Natural killer cell treated with Interleukin-12 subunit alpha and Interleukin-12 subunit beta and Interleukin-15 and Interleukin-18, amount 100 ng/mL, for 72 hours (primary cell): ENCODE results near the gene BCL2L11. TPM values are rescaled to one million over a fixed set of nuclear protein-coding genes. Genes with fewer than 3 reads are reported as not detected.

Experiments
- ATAC-seq, 2 donors: fragments of 150-1000 bp; cut with Tn5 transposase in 1 of 2; sonication (Bioruptor Pico), chemical (Tn5 transposase) in 1 of 2; 2 replicates each; pipeline ENCODE4 v1.10.0; 2021
- DNase-seq: peaks from one replicate; pipeline ENCODE4 v3.0.0; 2022; ENCODE audit warnings: low spot score
- H3K27ac Mint-ChIP-seq, 2 donors: 1 replicate in 1 of 2; 2 replicates in 1 of 2; pipeline ENCODE4 v1.8.0; 2022; ENCODE audit warnings: mixed read lengths in 2 of 2, mild to moderate bottlenecking in 1 of 2, moderate library complexity in 1 of 2
- H3K27me3 Mint-ChIP-seq, 2 donors: 1 replicate in 1 of 2; 2 replicates in 1 of 2; pipeline ENCODE4 v1.8.0; 2022; ENCODE audit warnings: mixed read lengths in 2 of 2
- H3K36me3 Mint-ChIP-seq: one replicate; pipeline ENCODE4 v1.8.0; 2022; ENCODE audit warnings: mixed read lengths
- H3K4me1 Mint-ChIP-seq, 2 donors: 1 replicate in 1 of 2; 2 replicates in 1 of 2; pipeline ENCODE4 v1.8.0; 2022; ENCODE audit warnings: low read depth in 2 of 2, mixed read lengths in 2 of 2, mild to moderate bottlenecking in 1 of 2
- H3K4me3 Mint-ChIP-seq: one replicate; pipeline ENCODE4 v1.8.0; 2022; ENCODE audit warnings: mixed read lengths
- H3K9me3 Mint-ChIP-seq: 2 replicates; pipeline ENCODE4 v1.8.0; 2022; ENCODE audit warnings: mixed read lengths
- total RNA-seq, 2 donors: library from RNA; stranded (reverse); gene quantifications; one replicate each; pipeline ENCODE4 v1.2.3, GENCODE V29; 2022

The BCL2L11 gene
- total RNA-seq, 2 donors from 2014 or later, result 19.2 to 26.6 TPM

DNA sequence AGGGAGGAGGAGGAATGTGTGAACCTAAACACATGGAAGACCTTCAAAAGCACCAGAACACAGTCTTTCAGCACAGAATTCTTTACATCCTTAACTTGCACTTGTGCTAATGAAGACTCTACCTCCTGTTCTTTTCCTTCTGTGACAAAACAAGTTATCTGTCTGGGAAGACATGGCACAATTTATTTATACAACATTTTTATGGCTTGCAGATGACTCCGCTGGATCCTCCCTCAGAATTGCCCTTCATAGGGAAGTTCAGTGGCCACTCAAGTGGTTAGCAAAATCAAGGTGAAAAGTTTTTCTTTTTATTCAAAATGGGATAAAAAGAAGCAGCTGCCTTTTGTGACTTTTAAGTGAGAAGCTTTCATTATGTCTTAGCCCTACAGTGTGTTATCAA lies 21.4 kb downstream of the BCL2L11 start:
- no peaks in the 10 kb centered on the region for H3K27me3 Mint-ChIP-seq
- H3K27ac Mint-ChIP-seq, result peak overlapping the region in 1 of 2 donors; percentile 28
- no peaks in the 10 kb centered on the region for H3K9me3 Mint-ChIP-seq
- DNase-seq (no peak), ATAC-seq (no peak)
- no peak overlapping the region for H3K4me3 Mint-ChIP-seq
- peaks cover 14% of the 10 kb centered on the region for H3K36me3 Mint-ChIP-seq
- peaks cover 12 to 23% of the 10 kb centered on the region in 2 donors for H3K4me1 Mint-ChIP-seq

DNA sequence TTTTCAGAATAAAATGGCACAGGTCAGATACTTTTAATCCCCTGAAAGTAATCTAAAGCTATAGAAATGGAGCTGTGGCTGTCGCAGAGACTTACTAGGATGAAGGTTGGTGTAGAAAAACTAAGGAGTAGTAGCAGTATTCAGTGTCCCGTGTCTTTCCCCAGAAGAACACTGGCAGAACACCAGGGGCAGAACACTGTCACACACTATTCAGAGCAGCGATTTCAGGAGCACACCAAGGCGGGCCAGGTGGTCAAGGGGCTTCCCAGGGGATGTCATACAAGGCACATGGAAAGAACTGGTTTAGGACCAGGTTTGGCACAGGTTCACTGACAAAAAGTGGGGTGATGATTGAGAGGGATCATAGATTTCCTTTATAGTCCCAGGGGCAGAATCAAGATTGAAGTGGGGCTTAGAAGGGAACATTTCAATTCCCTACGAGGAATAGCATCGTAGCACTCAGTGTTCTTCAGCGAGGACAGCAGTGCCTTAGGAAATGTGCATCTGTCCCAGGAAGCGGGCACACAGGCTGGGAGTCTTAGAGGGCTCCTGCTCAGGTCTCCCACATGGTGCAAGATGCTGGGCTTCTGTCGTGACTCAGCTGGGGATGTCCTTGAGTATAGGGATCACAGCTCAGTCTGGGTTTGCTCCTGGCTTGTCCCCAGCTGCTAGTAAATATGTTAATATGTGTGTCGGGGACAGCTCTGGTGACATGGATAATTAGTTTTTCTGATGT lies 22.6 kb downstream of the BCL2L11 start:
- Mint-ChIP-seq H3K27me3 (no peaks in the 10 kb centered on the region), H3K4me1 (peaks cover 10 to 19% of the 10 kb centered on the region in 2 donors), H3K9me3 (no peaks in the 10 kb centered on the region), H3K4me3 (no peak overlapping the region), H3K36me3 (peaks cover 10% of the 10 kb centered on the region), H3K27ac (peak overlapping the region in 1 of 2 donors; percentile 28)
- DNase-seq (no peak), ATAC-seq (no peak)

DNA sequence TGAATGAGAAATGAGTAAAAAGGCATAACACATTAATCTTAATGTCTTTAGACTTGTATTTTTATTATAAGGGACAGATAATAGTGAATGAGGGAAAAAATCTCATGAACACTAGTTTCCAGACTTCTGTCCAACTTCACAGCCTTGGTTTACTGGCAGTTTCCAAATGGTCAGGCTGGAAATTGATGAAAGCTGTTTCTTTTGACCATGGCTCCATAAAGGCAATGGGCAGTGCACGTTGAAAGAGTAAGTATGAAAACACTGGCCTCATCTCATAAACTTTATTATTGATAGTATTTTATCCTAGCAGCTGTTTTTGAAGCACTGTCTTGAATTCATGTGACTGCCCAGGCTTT lies 23.1 kb downstream of the BCL2L11 start:
- no peak overlapping the region for H3K27ac Mint-ChIP-seq
- DNase-seq (no peak), ATAC-seq (no peak)
- no peak overlapping the region for H3K4me3 Mint-ChIP-seq
- H3K36me3 Mint-ChIP-seq, result peaks cover 10% of the 10 kb centered on the region
- H3K4me1 Mint-ChIP-seq, result peaks cover 10 to 23% of the 10 kb centered on the region in 2 donors
- no peaks in the 10 kb centered on the region for H3K9me3 Mint-ChIP-seq
- no peaks in the 10 kb centered on the region for H3K27me3 Mint-ChIP-seq

DNA sequence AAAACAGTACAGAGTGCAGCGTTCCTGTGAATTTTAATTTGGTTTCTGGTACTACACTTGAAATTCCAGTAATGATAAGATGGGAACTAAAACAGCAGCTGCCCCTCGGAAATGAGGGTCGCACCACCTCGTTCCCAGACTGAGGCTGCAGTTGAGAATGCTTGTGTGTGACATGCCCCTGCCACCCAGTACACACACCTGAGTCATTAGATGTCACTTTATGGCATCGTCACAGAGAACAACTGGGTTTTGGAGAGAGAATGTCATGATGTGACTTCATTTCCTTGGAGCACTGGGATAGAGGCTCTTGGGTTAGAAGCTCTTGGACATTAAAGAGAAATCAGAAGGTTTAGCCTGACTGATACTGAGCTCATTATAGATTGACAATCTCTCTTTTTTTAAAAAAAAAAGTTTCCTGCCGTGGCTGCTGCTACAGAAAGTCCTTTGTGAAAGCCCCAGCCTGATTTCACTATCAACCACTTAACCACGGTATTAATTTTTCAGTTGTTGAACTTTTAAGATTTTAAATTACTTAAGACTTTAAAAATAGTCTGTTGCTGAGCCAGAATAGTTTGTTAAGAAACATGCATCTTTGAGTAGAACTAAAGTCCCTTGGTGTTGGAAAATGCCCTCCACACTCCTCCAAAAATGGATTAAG lies 24.5 kb downstream of the BCL2L11 start:
- ATAC-seq (no peak), DNase-seq (no peak)
- Mint-ChIP-seq H3K27ac (no peak overlapping the region), H3K27me3 (no peaks in the 10 kb centered on the region), H3K4me3 (no peak overlapping the region), H3K36me3 (peaks cover 10% of the 10 kb centered on the region), H3K9me3 (no peaks in the 10 kb centered on the region), H3K4me1 (peaks cover 19 to 34% of the 10 kb centered on the region in 2 donors)

DNA sequence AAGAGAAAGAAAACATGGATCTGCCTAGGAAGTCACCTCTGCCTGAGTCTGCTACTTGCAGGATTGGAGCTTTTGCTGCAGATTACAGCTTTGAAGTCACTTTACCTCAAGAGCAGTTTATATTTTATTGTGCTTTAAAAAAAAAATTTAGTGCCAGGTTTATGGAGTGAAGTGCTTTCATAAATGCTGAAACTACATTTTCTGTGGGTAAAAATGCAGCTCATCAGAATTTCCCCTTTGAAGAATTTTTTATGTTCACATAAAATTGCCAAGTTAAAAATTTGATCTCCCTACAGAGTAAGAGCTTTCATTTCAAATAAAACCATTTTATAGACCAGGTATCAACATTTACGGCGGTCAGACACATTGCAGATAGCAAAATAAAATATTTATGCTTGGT lies 25.2 kb downstream of the BCL2L11 start:
- Mint-ChIP-seq H3K4me1 (peaks cover 19 to 35% of the 10 kb centered on the region in 2 donors), H3K9me3 (no peaks in the 10 kb centered on the region), H3K36me3 (peaks cover 4% of the 10 kb centered on the region), H3K27me3 (no peaks in the 10 kb centered on the region), H3K27ac (no peak overlapping the region), H3K4me3 (no peak overlapping the region)
- ATAC-seq, result no peak
- no peak for DNase-seq

DNA sequence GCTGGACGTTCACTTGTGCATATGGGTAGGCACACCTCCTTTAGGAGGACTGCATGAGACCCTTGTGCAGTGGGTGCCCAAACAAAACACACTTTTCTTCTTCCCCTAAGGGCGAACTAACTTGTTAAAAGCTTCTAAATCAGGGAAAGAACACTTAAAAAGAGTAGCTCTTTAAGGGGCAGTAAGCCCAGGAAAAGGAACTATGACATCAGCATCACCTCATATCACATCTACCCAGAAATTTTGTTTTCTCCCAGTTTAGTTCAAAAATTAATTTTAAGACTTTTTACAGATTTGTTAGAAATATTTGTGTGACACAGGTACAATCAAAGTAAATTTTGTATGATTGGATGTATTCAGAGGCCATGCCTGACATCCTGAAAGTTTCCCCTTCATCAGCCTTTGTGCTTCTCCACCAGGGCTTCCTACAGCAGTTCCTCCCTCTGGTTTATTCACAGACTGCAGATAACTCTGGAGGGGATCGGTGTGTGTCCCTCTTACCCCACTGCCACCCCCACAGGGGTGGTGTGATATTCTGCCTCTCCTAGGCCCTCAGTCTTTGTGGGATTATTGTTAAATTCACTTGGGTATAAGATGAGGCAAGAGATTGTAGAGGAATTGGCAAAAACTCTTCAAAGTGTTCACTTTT lies 27.6 kb downstream of the BCL2L11 start:
- H3K27ac Mint-ChIP-seq, result no peak overlapping the region
- DNase-seq (no peak), ATAC-seq (no peak)
- no peaks in the 10 kb centered on the region for H3K9me3 Mint-ChIP-seq
- H3K36me3 Mint-ChIP-seq, result peaks cover 7% of the 10 kb centered on the region
- peaks cover 15 to 22% of the 10 kb centered on the region in 2 donors for H3K4me1 Mint-ChIP-seq
- H3K27me3 Mint-ChIP-seq, result no peaks in the 10 kb centered on the region
- H3K4me3 Mint-ChIP-seq, result no peak overlapping the region

DNA sequence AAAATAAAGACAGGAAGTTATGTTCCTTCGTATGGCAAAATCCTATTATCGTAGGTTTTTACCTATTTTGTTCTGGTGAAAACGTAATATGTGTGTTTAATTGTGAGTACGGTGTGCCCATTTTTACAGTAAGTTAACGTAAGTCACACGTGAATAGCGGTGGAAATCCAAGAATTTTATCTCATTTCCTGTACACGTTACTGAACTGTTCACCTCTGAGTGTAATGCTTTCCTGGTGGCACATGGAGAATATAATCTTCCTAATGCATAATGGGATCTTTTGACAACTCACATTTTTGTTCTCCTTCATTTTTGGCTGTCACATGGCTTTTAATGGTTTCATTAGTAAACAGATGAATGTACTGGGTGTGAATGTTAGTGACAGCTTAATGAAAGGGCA lies 28.2 kb downstream of the BCL2L11 start:
- peaks cover 7% of the 10 kb centered on the region for H3K36me3 Mint-ChIP-seq
- H3K4me3 Mint-ChIP-seq, result no peak overlapping the region
- no peak for DNase-seq
- peaks cover 15 to 22% of the 10 kb centered on the region in 2 donors for H3K4me1 Mint-ChIP-seq
- no peaks in the 10 kb centered on the region for H3K27me3 Mint-ChIP-seq
- ATAC-seq, result no peak
- no peaks in the 10 kb centered on the region for H3K9me3 Mint-ChIP-seq
- no peak overlapping the region for H3K27ac Mint-ChIP-seq

DNA sequence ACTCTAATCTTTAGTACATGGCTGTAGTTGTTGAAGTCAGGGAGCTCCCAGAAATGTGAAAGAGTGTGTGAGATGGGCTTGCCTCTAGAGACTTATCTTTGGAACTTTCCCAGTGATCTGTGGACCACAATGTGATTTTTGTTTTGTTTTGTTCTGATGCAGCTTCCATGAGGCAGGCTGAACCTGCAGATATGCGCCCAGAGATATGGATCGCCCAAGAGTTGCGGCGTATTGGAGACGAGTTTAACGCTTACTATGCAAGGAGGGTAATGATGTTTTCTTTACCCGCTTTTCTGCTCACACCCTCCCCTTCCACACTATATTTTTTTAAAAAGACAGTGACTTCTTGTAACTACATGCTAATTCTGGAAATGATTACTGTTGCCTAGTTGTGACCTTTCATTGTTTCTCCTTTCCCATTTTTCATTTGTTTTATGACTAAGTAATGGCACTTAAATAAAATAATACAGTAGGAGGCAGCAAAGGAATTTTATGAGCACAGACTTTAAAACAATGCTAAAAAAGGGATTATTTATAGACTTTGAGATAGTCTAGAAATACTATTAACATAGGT lies 29.3 kb downstream of the BCL2L11 start:
- H3K9me3 Mint-ChIP-seq, result no peaks in the 10 kb centered on the region

DNA sequence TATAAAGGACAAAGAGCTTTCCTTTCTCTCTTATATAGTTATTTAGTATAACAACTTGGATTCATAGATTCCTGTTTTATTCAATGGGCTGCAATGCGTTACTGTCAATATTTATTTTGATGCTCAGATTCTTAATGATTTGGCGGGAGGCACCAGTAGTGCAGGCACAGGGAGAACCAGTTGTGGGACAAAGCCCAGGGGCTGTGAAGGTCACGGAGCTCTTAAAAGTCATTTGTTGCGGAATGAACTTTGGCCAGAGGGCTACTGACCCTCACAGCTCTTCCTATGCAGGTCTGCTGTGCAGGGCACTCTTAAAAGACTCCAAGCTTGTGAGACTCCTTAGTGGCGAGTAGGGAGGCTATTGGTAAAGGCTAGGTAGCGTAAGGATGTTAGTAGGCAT lies 34.0 kb downstream of the BCL2L11 start:
- ATAC-seq (no peak), DNase-seq (no peak)
- H3K27ac Mint-ChIP-seq, result no peak overlapping the region
- no peaks in the 10 kb centered on the region for H3K9me3 Mint-ChIP-seq
- H3K27me3 Mint-ChIP-seq, result no peaks in the 10 kb centered on the region
- H3K4me1 Mint-ChIP-seq, result peaks cover 18 to 20% of the 10 kb centered on the region in 2 donors
- no peak overlapping the region for H3K4me3 Mint-ChIP-seq
- H3K36me3 Mint-ChIP-seq, result peaks cover 12% of the 10 kb centered on the region

More for the DNA sequence above, 29.3 kb downstream of the BCL2L11 start:
- no peak overlapping the region for H3K4me3 Mint-ChIP-seq
- peaks cover 15 to 18% of the 10 kb centered on the region in 2 donors for H3K4me1 Mint-ChIP-seq
- H3K27ac Mint-ChIP-seq, result peak overlapping the region in 1 of 2 donors; percentile 0
- H3K36me3 Mint-ChIP-seq, result peaks cover 7% of the 10 kb centered on the region
- ATAC-seq (no peak), DNase-seq (no peak)
- H3K27me3 Mint-ChIP-seq, result no peaks in the 10 kb centered on the region

DNA sequence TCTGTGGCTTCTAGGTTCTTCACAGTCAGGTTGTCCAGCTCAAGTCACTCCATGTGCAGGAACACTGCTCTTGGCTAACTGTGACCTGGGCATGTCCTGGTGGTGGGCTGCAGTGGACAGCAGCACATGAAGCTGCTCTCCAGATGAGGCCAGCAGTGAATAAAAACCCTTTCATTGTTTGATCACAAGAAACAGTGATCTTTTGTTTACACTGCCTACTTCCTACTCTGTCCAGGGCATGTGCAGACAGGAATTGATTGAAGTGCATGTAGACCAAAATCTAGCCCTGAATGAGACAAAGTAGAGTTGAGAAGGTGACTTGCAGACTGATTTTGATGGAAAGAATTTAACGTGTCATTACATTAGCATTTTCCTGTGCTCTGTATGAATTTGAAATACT lies 34.9 kb downstream of the BCL2L11 start:
- peaks cover 21 to 22% of the 10 kb centered on the region in 2 donors for H3K4me1 Mint-ChIP-seq
- ATAC-seq (no peak), DNase-seq (no peak)
- H3K4me3 Mint-ChIP-seq, result no peak overlapping the region
- H3K9me3 Mint-ChIP-seq, result no peaks in the 10 kb centered on the region
- H3K36me3 Mint-ChIP-seq, result peaks cover 12% of the 10 kb centered on the region
- H3K27me3 Mint-ChIP-seq, result no peaks in the 10 kb centered on the region
- H3K27ac Mint-ChIP-seq, result no peak overlapping the region

DNA sequence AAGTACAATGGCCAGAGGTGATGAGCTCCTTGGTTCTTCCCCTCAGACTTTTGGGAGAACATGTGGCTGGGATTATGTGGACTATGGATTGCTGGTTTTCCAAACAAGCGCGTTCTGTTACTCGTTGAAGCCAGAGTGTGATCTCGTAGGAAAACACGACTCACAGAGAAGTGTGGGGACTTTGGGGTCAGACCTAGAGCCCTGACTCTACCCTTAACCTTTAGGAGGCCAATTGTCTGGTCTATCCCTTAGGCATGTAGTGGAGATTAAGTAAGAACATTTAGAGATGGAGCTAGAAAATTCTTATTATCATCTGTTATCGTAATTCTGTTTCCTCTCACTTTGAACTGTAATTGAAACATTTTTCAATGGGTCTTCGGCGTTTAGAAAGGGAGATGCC lies 35.8 kb downstream of the BCL2L11 start:
- no peak overlapping the region for H3K4me3 Mint-ChIP-seq
- H3K4me1 Mint-ChIP-seq, result peaks cover 22 to 23% of the 10 kb centered on the region in 2 donors
- ATAC-seq (no peak), DNase-seq (no peak)
- no peaks in the 10 kb centered on the region for H3K9me3 Mint-ChIP-seq
- H3K27ac Mint-ChIP-seq, result no peak overlapping the region
- peaks cover 9% of the 10 kb centered on the region for H3K36me3 Mint-ChIP-seq
- no peaks in the 10 kb centered on the region for H3K27me3 Mint-ChIP-seq

DNA sequence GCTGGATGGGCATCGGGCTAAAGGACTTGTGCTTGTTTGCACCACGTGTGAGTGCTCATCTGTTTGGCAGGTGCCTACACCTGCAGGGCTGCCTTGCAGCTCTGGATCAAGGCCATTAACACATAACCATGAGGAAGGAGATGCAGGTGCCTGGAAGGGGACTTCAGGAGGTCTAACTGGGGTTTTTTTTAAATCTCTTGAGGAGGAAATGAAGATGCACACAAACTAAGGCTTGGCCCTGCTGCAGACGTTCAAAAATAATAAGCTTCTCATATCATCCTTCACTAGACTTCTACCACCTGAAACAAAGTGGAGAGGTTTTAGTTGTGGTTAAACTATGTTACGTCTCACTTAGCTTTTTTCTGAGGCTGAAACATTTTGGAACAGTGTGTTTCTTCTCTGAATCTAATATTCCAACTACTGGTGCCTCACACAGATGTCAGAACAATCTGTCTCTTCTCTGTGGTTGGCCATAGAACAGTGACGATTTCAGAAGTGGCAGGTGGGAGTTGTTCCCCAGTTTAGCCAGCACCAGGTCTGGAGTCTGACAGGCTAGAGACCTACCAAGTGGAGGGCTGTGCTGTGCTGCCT lies 36.5 kb downstream of the BCL2L11 start:
- H3K4me3 Mint-ChIP-seq, result no peak overlapping the region
- H3K4me1 Mint-ChIP-seq, result peaks cover 22 to 23% of the 10 kb centered on the region in 2 donors

DNA sequence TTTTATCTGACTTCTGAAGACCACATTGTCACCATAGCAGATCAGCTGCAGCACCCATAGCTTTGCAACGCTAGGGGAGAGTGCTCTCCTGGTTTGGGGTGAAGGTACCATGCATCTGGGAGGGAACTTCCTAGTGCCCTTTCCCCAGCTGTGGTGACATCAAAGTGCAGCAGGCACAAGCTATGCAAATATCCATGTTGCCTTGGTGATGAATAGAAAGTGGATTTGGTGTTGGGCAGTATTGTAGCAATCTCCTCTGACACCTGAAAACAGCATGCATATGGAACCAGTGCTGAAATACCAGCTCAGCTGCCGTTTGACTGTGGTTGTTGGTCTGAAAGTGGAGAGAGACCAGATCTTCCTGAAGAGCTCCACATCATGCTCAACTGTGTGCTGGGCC lies 37.1 kb downstream of the BCL2L11 start:
- Mint-ChIP-seq H3K36me3 (peaks cover 5% of the 10 kb centered on the region), H3K9me3 (no peaks in the 10 kb centered on the region), H3K4me1 (peaks cover 28% of the 10 kb centered on the region in 2 donors), H3K27ac (no peak overlapping the region), H3K4me3 (no peak overlapping the region), H3K27me3 (no peaks in the 10 kb centered on the region)
- DNase-seq, result no peak
- ATAC-seq, result peak in 1 of 2 donors; percentile 29

More for the DNA sequence above, 36.5 kb downstream of the BCL2L11 start:
- H3K27ac Mint-ChIP-seq, result no peak overlapping the region
- DNase-seq, result no peak
- peaks cover 5% of the 10 kb centered on the region for H3K36me3 Mint-ChIP-seq
- ATAC-seq, result no peak
- H3K9me3 Mint-ChIP-seq, result no peaks in the 10 kb centered on the region
- H3K27me3 Mint-ChIP-seq, result no peaks in the 10 kb centered on the region
